Breast epithelium (tissue), 4 donors: Measurements from ENCODE around the gene TRAF7. TPM values are rescaled to one million over a fixed set of nuclear protein-coding genes. Genes with fewer than 3 reads are reported as not detected.
A peak's percentile ranks its signal among the peaks of the same experiment; 100 is the strongest.

Source experiments
- DNase-seq, 2 donors: peaks; one replicate each; pipeline ENCODE4 v3.0.0-alpha.2; 2019; ENCODE audit warnings: low spot score in 2 of 2
- H3K27ac ChIP-seq, 2 donors: fragments of 200-600 bp; sonication (generic) in 1 of 2; one replicate each; pipeline ENCODE4 v1.5.1; 2016 to 2019; ENCODE audit warnings: mild to moderate bottlenecking in 1 of 2
- H3K27me3 ChIP-seq, 2 donors: fragments of 200-600 bp; sonication (generic) in 1 of 2; one replicate each; pipeline versions ENCODE4 v1.5.1 to v1.6.0; 2017 to 2019; ENCODE audit warnings: control low read depth in 1 of 2, mild to moderate bottlenecking in 1 of 2
- H3K36me3 ChIP-seq: fragments of 200-600 bp; one replicate; pipeline ENCODE4 v1.5.1; 2019
- H3K4me1 ChIP-seq, 2 donors: fragments of 200-600 bp; sonication (generic); one replicate each; pipeline ENCODE4 v1.5.1; 2016 to 2019; ENCODE audit warnings: control low read depth in 1 of 2
- H3K4me3 ChIP-seq, 3 donors: fragments of 200-600 bp; sonication (generic); 1 replicate in 2 of 3; 2 replicates in 1 of 3; pipeline ENCODE4 v1.5.1; 2016 to 2019; ENCODE audit warnings: mild to moderate bottlenecking in 3 of 3, moderate library complexity in 2 of 3
- H3K9me3 ChIP-seq, 2 donors: fragments of 200-600 bp; sonication (generic) in 1 of 2; one replicate each; pipeline ENCODE4 v1.5.1; 2016 to 2019; ENCODE audit warnings: control low read depth in 1 of 2
- CTCF ChIP-seq, 3 donors: fragments of 450-650 bp; IDR thresholded peaks; one replicate each; pipeline ENCODE4 v1.5.1; 2016 to 2017; ENCODE audit warnings: antibody characterized with exemption in 3 of 3, mild to moderate bottlenecking in 3 of 3, moderate library complexity in 3 of 3
- POLR2A ChIP-seq: fragments of 450-650 bp; IDR thresholded peaks from one replicate; pipeline ENCODE4 v1.6.1; 2016; ENCODE audit warnings: antibody characterized with exemption, mild to moderate bottlenecking, moderate library complexity
- POLR2AphosphoS5 ChIP-seq, 3 donors: sonication (generic); formaldehyde crosslinking; IDR thresholded peaks; one replicate each; pipeline ENCODE4 v1.6.1; 2017; ENCODE audit warnings: antibody characterized with exemption in 3 of 3
- intact Hi-C: fragments of 100-400 bp; cut with DNase I; formaldehyde crosslinking; loops from one replicate; pipeline ENCODE4 v1.15.1; 2023; ENCODE audit warnings: low total_unique reads
- total RNA-seq, 3 donors: library from RNA; depleted of rRNA; stranded (reverse); fragments of >200 nt; gene quantifications; one replicate each; pipeline ENCODE4 v1.1.0, GENCODE V29; 2016

The TRAF7 gene
- total RNA-seq, 3 donors from 2014 or later: 28.4 to 35.4 (median 32.5) TPM

GRCh38 chr16:2160915-2161551 lies 5.5 kb downstream of the TRAF7 start:
- Histone ChIP-seq H3K9me3 (no peaks in the 10 kb centered on the region), H3K36me3 (no peaks in the 10 kb centered on the region), H3K4me3 (peak overlapping the region in 2 of 3 donors; percentile 38 to 49), H3K27me3 (no peaks in the 10 kb centered on the region), H3K27ac (peak overlapping the region; percentile 92 to 97), H3K4me1 (peaks cover 37 to 53% of the 10 kb centered on the region in 2 donors)
- no peak for DNase-seq
- intact Hi-C loops: no loop called here
- TF ChIP-seq POLR2AphosphoS5 (IDR thresholded peaks at IDR 0.05) (peak in 2 of 3 donors; percentile 17 to 29), CTCF (IDR thresholded peaks at IDR 0.05) (no peak)

GRCh38 chr16:2161911-2162310 lies 6.3 kb downstream of the TRAF7 start:
- H3K27me3 ChIP-seq: no peaks in the 10 kb centered on the region
- intact Hi-C loops: no loop called here
- peak overlapping the region; percentile 92 to 97 for H3K27ac ChIP-seq
- H3K36me3 ChIP-seq: no peaks in the 10 kb centered on the region
- H3K4me3 ChIP-seq: peak overlapping the region in 1 of 3 donors; percentile 49
- peaks cover 31 to 45% of the 10 kb centered on the region in 2 donors for H3K4me1 ChIP-seq
- no peaks in the 10 kb centered on the region for H3K9me3 ChIP-seq
- TF ChIP-seq POLR2AphosphoS5 (IDR thresholded peaks at IDR 0.05) (no peak), POLR2A (no peak), CTCF (IDR thresholded peaks at IDR 0.05) (no peak)
- DNase-seq: no peak

GRCh38 chr16:2162676-2163118 lies 7.1 kb downstream of the TRAF7 start:
- Histone ChIP-seq H3K9me3 (no peaks in the 10 kb centered on the region), H3K4me1 (peaks cover 28 to 38% of the 10 kb centered on the region in 2 donors), H3K27ac (peak overlapping the region; percentile 92 to 97), H3K36me3 (no peaks in the 10 kb centered on the region), H3K4me3 (peak overlapping the region in 1 of 3 donors; percentile 20), H3K27me3 (no peaks in the 10 kb centered on the region)
- TF ChIP-seq POLR2AphosphoS5 (IDR thresholded peaks at IDR 0.05): no peak
- intact Hi-C loops: no loop called here
- no peak for DNase-seq

GRCh38 chr16:2163211-2163881 lies 7.8 kb downstream of the TRAF7 start:
- no peaks in the 10 kb centered on the region for H3K36me3 ChIP-seq
- peak overlapping the region in 1 of 3 donors; percentile 20 for H3K4me3 ChIP-seq
- H3K9me3 ChIP-seq: no peaks in the 10 kb centered on the region
- H3K4me1 ChIP-seq: peaks cover 28 to 32% of the 10 kb centered on the region in 2 donors
- TF ChIP-seq POLR2AphosphoS5 (IDR thresholded peaks at IDR 0.05) (peak in 1 of 3 donors; percentile 26), POLR2A (no peak), CTCF (IDR thresholded peaks at IDR 0.05) (no peak)
- intact Hi-C loops: no loop called here
- peak; percentile 73 to 86 for DNase-seq
- peak overlapping the region; percentile 92 to 97 for H3K27ac ChIP-seq
- H3K27me3 ChIP-seq: no peaks in the 10 kb centered on the region

- H3K9me3 ChIP-seq: no peaks in the 10 kb centered on the region
- H3K27me3 ChIP-seq: no peaks in the 10 kb centered on the region
- TF ChIP-seq CTCF (IDR thresholded peaks at IDR 0.05): no peak
- no peak for TF ChIP-seq POLR2AphosphoS5 (IDR thresholded peaks at IDR 0.05)
- no peak for TF ChIP-seq POLR2A
- intact Hi-C loops: no loop called here
- no peak for DNase-seq
- H3K36me3 ChIP-seq: no peaks in the 10 kb centered on the region
- peaks cover 17 to 20% of the 10 kb centered on the region in 2 donors for H3K4me1 ChIP-seq
- H3K4me3 ChIP-seq: no peak overlapping the region
- H3K27ac ChIP-seq: no peak overlapping the region
Observed at GRCh38 chr16:2165861-2166260, 10.3 kb downstream of the TRAF7 start.
